HFFc6 (cell line): ENCODE data around the gene PRC1. TPM values are rescaled to one million over a fixed set of nuclear protein-coding genes. Genes with fewer than 3 reads are reported as not detected.

ENCODE experiments used
- DNase-seq: peaks from one replicate; pipeline ENCODE4 v3.0.0-alpha.2; 2018
- H3K27ac Mint-ChIP-seq: 2 replicates; pipeline ENCODE4 v1.8.0; 2020; ENCODE audit warnings: mild to moderate bottlenecking, mixed read lengths
- H3K27me3 Mint-ChIP-seq: 2 replicates; pipeline ENCODE4 v1.8.0; 2021; ENCODE audit warnings: mild to moderate bottlenecking, moderate library complexity, mixed read lengths; ENCODE audit not compliant: insufficient read depth
- H3K36me3 Mint-ChIP-seq: 2 replicates; pipeline ENCODE4 v1.8.0; 2021; ENCODE audit warnings: low read depth, mixed read lengths
- H3K4me1 Mint-ChIP-seq: 2 replicates; pipeline ENCODE4 v1.8.0; 2020; ENCODE audit warnings: low read depth, mixed read lengths
- H3K4me3 Mint-ChIP-seq: 2 replicates; pipeline ENCODE4 v1.8.0; 2020; ENCODE audit warnings: mild to moderate bottlenecking, moderate library complexity, mixed read lengths
- H3K9me3 Mint-ChIP-seq: 2 replicates; pipeline ENCODE4 v1.8.0; 2020; ENCODE audit warnings: mild to moderate bottlenecking, mixed read lengths
- total RNA-seq, 6 experiments: library from RNA; stranded (reverse); fragmentation: NEBNext Ultra II Directional; extraction: Animal tissue kit (Norgen Biotek cat#: 25700); gene quantifications; 2 replicates in 1 of 6; 3 replicates in 5 of 6; pipeline ENCODE4 v1.2.3, GENCODE V29; 2021
- TF ChIP-seq, protein P1 (sequence below): fragments of 200-600 bp; sonication (generic); IDR thresholded peaks from 2 replicates; pipeline ENCODE4 v1.5.0; 2021; ENCODE audit warnings: antibody characterized with exemption, mild to moderate bottlenecking

Gene PRC1
- total RNA-seq, 6 experiments from 2014 or later, result 85.5 to 210 (median 189) TPM

DNA sequence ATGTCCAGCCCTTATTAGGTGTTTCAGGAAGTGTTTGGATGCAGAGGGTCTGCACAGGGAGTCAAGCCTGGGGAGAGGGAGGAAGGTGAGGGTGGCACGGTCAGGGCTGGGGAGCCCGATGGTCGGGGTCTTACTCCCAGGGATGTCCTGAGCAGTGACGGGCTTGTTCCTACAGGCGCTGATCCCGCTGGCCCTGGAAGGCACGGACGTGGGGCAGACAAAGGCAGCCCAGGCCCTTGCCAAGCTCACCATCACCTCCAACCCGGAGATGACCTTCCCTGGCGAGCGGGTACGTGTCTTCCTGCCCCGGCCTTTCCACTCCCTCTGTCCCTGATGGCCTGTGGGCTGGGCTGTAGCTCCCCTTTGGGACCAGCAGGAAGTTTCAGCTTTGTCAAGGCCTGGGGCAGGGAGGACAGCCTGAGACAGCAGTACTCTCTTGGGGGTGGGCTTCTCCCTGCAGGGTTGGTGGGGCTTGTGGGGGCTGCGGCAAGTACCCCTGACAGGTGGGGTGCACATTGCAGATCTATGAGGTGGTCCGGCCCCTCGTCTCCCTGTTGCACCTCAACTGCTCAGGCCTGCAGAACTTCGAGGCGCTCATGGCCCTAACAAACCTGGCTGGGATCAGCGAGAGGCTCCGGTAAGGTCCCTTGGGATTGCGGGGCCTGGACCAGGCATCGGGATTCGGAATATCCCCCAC lies 44.2 kb downstream of the PRC1 start:
- Mint-ChIP-seq H3K36me3 (peaks cover 36% of the 10 kb centered on the region), H3K27ac (peak overlapping the region; percentile 40; the same call in 1 of the 2 replicates), H3K4me1 (peaks cover 15% of the 10 kb centered on the region), H3K4me3 (no peak overlapping the region), H3K9me3 (no peaks in the 10 kb centered on the region), H3K27me3 (peaks cover 9% of the 10 kb centered on the region; the same call in 1 of the 2 replicates)
- TF ChIP-seq, protein P1, sequence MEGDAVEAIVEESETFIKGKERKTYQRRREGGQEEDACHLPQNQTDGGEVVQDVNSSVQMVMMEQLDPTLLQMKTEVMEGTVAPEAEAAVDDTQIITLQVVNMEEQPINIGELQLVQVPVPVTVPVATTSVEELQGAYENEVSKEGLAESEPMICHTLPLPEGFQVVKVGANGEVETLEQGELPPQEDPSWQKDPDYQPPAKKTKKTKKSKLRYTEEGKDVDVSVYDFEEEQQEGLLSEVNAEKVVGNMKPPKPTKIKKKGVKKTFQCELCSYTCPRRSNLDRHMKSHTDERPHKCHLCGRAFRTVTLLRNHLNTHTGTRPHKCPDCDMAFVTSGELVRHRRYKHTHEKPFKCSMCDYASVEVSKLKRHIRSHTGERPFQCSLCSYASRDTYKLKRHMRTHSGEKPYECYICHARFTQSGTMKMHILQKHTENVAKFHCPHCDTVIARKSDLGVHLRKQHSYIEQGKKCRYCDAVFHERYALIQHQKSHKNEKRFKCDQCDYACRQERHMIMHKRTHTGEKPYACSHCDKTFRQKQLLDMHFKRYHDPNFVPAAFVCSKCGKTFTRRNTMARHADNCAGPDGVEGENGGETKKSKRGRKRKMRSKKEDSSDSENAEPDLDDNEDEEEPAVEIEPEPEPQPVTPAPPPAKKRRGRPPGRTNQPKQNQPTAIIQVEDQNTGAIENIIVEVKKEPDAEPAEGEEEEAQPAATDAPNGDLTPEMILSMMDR, result no peak
- no peak for DNase-seq

DNA sequence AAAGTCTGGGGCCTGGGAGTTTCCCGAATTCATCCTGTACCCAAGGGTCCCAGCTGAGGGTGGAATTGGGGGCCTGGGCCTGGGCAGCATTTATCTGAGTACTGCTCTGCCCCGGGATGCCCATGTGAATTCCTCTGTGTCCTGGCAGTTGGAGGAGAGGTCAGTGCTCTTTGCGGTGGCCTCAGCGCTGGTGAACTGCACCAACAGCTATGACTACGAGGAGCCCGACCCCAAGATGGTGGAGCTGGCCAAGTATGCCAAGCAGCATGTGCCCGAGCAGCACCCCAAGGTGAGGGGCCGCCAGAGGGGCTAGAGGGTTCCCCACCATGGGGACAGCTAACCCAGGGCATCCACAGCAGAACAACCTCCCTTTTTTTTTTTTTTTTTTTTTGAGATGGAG lies 45.8 kb downstream of the PRC1 start:
- no peaks in the 10 kb centered on the region for H3K9me3 Mint-ChIP-seq
- peaks cover 15% of the 10 kb centered on the region for H3K4me1 Mint-ChIP-seq
- no peak overlapping the region for H3K4me3 Mint-ChIP-seq
- DNase-seq, result no peak
- peaks cover 6% of the 10 kb centered on the region; the same call in 1 of the 2 replicates for H3K27me3 Mint-ChIP-seq
- H3K36me3 Mint-ChIP-seq, result peaks cover 37% of the 10 kb centered on the region
- TF ChIP-seq, protein P1, result no peak
- H3K27ac Mint-ChIP-seq, result no peak overlapping the region

DNA sequence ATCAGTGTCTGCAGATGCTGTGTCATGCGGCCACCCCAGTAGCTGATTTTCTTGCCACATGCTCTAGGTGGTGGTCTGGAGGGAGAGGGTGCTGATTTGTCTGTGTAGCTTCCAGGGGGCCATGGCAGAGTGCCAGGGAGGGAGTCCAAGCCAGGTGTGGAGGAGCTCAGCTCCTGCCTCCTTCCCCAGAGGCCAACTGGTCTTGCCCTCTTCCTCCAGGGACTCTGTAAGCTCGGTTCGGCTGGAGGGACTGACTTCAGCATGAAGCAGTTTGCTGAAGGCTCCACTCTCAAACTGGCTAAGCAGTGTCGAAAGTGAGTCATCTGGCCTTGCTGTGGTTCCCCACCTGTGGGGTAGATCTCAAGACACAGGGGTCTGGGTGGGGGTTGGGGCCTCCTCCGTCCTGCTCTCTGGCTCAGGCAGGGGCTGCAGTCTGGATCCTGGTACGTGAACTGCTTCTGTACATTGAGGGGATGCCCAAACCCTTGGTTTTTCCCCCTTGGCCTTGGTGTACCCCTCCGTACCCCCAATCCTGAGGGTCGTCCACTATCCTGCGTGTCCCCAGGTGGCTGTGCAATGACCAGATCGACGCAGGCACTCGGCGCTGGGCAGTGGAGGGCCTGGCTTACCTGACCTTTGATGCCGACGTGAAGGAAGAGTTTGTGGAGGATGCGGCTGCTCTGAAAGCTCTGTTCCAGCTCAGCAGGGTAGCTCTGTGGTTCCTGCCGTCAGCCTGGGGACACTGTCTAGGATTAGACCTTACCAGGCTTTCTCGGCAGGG lies 46.6 kb downstream of the PRC1 start:
- Mint-ChIP-seq H3K27ac (no peak overlapping the region), H3K4me3 (no peak overlapping the region)

DNA sequence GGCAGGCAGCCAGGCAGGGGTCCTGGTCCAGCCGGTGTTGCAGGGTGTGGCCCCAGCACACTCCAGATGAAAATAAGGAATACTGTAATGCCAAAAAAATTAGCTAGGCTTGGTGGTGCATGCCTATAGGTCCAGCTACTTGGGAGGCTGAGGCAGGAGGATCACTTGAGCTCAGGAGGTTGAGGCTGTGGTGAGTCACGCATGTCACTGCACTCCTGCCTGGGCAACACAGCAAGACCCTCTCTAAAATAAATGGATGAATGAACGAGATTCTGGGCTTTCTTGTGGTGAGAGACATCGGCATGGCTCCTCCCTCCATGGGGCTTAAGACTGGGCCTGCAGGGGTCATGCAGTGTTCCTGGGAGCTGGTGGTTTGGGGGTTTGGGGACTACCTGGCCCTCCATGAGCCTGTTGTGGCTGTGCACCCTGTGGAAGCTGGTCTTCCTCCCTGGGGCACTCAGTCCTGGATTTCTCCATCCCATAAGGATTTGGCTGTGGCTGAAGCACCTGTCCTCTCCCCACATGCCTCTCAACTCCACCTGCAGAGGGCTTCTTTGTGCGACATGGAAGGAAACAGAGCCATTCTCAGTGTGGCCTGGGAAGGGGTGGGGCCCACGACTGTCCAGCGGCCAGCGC lies 47.3 kb downstream of the PRC1 start:
- DNase-seq, result no peak
- peaks cover 4% of the 10 kb centered on the region; the same call in 1 of the 2 replicates for H3K27me3 Mint-ChIP-seq
- TF ChIP-seq, protein P1, result no peak
- peaks cover 15% of the 10 kb centered on the region for H3K4me1 Mint-ChIP-seq
- no peaks in the 10 kb centered on the region for H3K9me3 Mint-ChIP-seq
- no peak overlapping the region for H3K4me3 Mint-ChIP-seq
- H3K27ac Mint-ChIP-seq, result no peak overlapping the region
- H3K36me3 Mint-ChIP-seq, result peaks cover 31% of the 10 kb centered on the region

More for the DNA sequence above, 46.6 kb downstream of the PRC1 start:
- Mint-ChIP-seq H3K4me1 (peaks cover 15% of the 10 kb centered on the region), H3K27me3 (peaks cover 6% of the 10 kb centered on the region; the same call in 1 of the 2 replicates), H3K9me3 (no peaks in the 10 kb centered on the region), H3K36me3 (peaks cover 38% of the 10 kb centered on the region)
- no peak for DNase-seq
- TF ChIP-seq, protein P1, result no peak

DNA sequence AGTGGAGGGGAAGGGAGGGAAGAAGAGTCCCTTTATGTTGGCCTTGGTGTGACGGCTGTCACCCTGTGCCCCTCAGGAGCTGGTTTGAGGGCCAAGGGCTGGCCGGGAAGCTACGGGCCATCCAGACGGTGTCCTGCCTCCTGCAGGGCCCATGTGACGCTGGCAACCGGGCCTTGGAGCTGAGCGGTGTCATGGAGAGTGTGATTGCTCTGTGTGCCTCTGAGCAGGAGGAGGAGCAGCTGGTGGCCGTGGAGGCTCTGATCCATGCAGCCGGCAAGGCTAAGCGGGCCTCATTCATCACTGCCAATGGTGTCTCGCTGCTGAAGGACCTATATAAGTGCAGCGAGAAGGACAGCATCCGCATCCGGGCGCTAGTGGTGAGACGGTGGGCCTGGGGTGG lies 47.8 kb downstream of the PRC1 start:
- TF ChIP-seq, protein P1, result no peak
- DNase-seq, result no peak
- Mint-ChIP-seq H3K27me3 (peaks cover 4% of the 10 kb centered on the region; the same call in 1 of the 2 replicates), H3K4me3 (no peak overlapping the region), H3K36me3 (peaks cover 28% of the 10 kb centered on the region), H3K9me3 (no peaks in the 10 kb centered on the region), H3K4me1 (peaks cover 15% of the 10 kb centered on the region), H3K27ac (no peak overlapping the region)
